Neural cell (in vitro differentiated cells): ENCODE measurements around the gene ARID1A. TPM values are rescaled to one million over a fixed set of nuclear protein-coding genes. Genes with fewer than 3 reads are reported as not detected.

Experiments
- H2AFZ ChIP-seq: fragments of 200-600, 300-800 bp; sonication (generic), shearing (Covaris generic); 2 replicates; pipeline ENCODE4 v1.6.0; 2014; ENCODE audit warnings: low read depth, mild to moderate bottlenecking, antibody characterized with exemption, low read length, moderate library complexity
- H3F3A ChIP-seq: fragments of 200-600 bp; shearing (Covaris generic); 2 replicates; pipeline ENCODE4 v1.6.1; 2016; ENCODE audit warnings: mild to moderate bottlenecking, moderate library complexity, mixed read lengths, antibody characterized with exemption, low read length; ENCODE audit not compliant: insufficient read depth, poor library complexity, severe bottlenecking
- H3K27ac ChIP-seq: fragments of 200-600, 300-800 bp; sonication (generic), shearing (Covaris generic); 2 replicates; pipeline ENCODE4 v1.5.1; 2014; ENCODE audit warnings: mild to moderate bottlenecking, low read length, moderate library complexity
- H3K27me3 ChIP-seq: fragments of 300-800, 200-600 bp; sonication (generic), shearing (Covaris generic); 2 replicates; pipeline ENCODE4 v1.6.0; 2014; ENCODE audit warnings: mild to moderate bottlenecking, low read depth, low read length, moderate library complexity; ENCODE audit not compliant: insufficient read depth
- H3K36me3 ChIP-seq: fragments of 300-800, 200-600 bp; sonication (generic), shearing (Covaris generic); 2 replicates; pipeline ENCODE4 v1.5.1; 2014; ENCODE audit warnings: mild to moderate bottlenecking, antibody characterized with exemption, low read length, moderate library complexity; ENCODE audit not compliant: insufficient read depth
- H3K4me2 ChIP-seq: fragments of 300-800, 200-600 bp; sonication (generic), shearing (Covaris generic); 2 replicates; pipeline ENCODE4 v1.6.0; 2014; ENCODE audit warnings: mild to moderate bottlenecking, low read length
- H3K4me3 ChIP-seq: fragments of 300-800, 200-600 bp; sonication (generic), shearing (Covaris generic); 2 replicates; pipeline ENCODE4 v1.5.1; 2014; ENCODE audit warnings: mild to moderate bottlenecking, low read length, moderate library complexity
- H3K79me2 ChIP-seq: fragments of 200-600 bp; shearing (Covaris generic); replicated peaks from 2 replicates; pipeline ENCODE4 v1.6.0; 2014; ENCODE audit warnings: mild to moderate bottlenecking, low read length, moderate library complexity; ENCODE audit not compliant: insufficient read depth
- H3K9ac ChIP-seq: fragments of 300-800, 200-600 bp; sonication (generic), shearing (Covaris generic); 2 replicates; pipeline ENCODE4 v1.6.1; 2016; ENCODE audit warnings: mild to moderate bottlenecking, low read length, mixed read lengths
- H3K9me2 ChIP-seq: fragments of 200-600 bp; shearing (Covaris generic); 2 replicates; pipeline ENCODE4 v1.6.1; 2016; ENCODE audit warnings: mild to moderate bottlenecking, low read length, mixed read lengths; ENCODE audit not compliant: insufficient read depth
- H3K9me3 ChIP-seq: fragments of 200-600, 300-800 bp; sonication (generic), shearing (Covaris generic); 2 replicates; pipeline ENCODE4 v1.6.1; 2016; ENCODE audit warnings: mild to moderate bottlenecking, mixed run types, low read length, moderate library complexity, mixed read lengths
- H4K20me1 ChIP-seq: fragments of 200-600 bp; shearing (Covaris generic); 2 replicates; pipeline ENCODE4 v1.6.1; 2016; ENCODE audit warnings: mild to moderate bottlenecking, mixed run types; ENCODE audit not compliant: insufficient read depth
- CTCF ChIP-seq: fragments of 450-650 bp; IDR thresholded peaks from 2 replicates; pipeline ENCODE4 v1.5.1; 2014; ENCODE audit warnings: antibody characterized with exemption, mild to moderate bottlenecking, moderate library complexity; ENCODE audit not compliant: poor library complexity, severe bottlenecking
- EP300 ChIP-seq: fragments of 450-650 bp; conservative IDR thresholded peaks from 2 replicates; pipeline ENCODE4 v1.6.1; 2014; ENCODE audit warnings: antibody characterized with exemption, mild to moderate bottlenecking, moderate library complexity; ENCODE audit not compliant: poor library complexity, severe bottlenecking
- EZH2 ChIP-seq: fragments of 200-600, 300-800 bp; shearing (Covaris generic), sonication (generic); IDR thresholded peaks from 2 replicates; pipeline ENCODE4 v1.6.1; 2014; ENCODE audit warnings: antibody characterized with exemption, low read length, borderline replicate concordance, mild to moderate bottlenecking; ENCODE audit not compliant: insufficient read depth, poor library complexity, severe bottlenecking
- MXI1 ChIP-seq: fragments of 450-650 bp; conservative IDR thresholded peaks from 2 replicates; pipeline ENCODE4 v1.6.1; 2014; ENCODE audit warnings: antibody characterized with exemption, mild to moderate bottlenecking; ENCODE audit not compliant: poor library complexity, severe bottlenecking
- REST ChIP-seq: IDR thresholded peaks from 2 replicates; pipeline ENCODE4 v1.6.1; 2012; ENCODE audit warnings: borderline replicate concordance
- SMC3 ChIP-seq: fragments of 450-650 bp; conservative IDR thresholded peaks from 2 replicates; pipeline ENCODE4 v1.6.1; 2014; ENCODE audit warnings: antibody characterized with exemption, mild to moderate bottlenecking, moderate library complexity; ENCODE audit not compliant: poor library complexity
- polyA plus RNA-seq: library from polyadenylated mRNA; depleted of rRNA; stranded (reverse); fragments of >200 nt; gene quantifications from 2 replicates; pipeline ENCODE4 v1.2.3, GENCODE V29; 2014

The ARID1A gene
- polyA plus RNA-seq, 1 donor from 2014 or later: 13.2 TPM

GRCh38 chr1:26758358-26758757, 62.5 kb downstream of the ARID1A start:
- Histone ChIP-seq H3K79me2 (peaks cover 46% of the 10 kb centered on the region), H3K9me3 (no peaks in the 10 kb centered on the region), H3K27me3 (no peaks in the 10 kb centered on the region), H3K4me2 (no peak overlapping the region), H3F3A (no peaks in the 10 kb centered on the region), H3K9me2 (no peaks in the 10 kb centered on the region), H2AFZ (no peak overlapping the region), H4K20me1 (peaks cover 5% of the 10 kb centered on the region), H3K36me3 (peaks cover 11% of the 10 kb centered on the region), H3K9ac (no peak overlapping the region), H3K4me3 (no peak overlapping the region), H3K27ac (no peak overlapping the region)
- TF ChIP-seq SMC3 (no peak), REST (no peak), EP300 (no peak), EZH2 (no peak)

GRCh38 chr1:26759531-26759930, 63.7 kb downstream of the ARID1A start:
- no peak overlapping the region for H3K4me3 ChIP-seq
- no peak overlapping the region for H3K27ac ChIP-seq
- H3K9me3 ChIP-seq: no peaks in the 10 kb centered on the region
- no peak overlapping the region for H2AFZ ChIP-seq
- H3K79me2 ChIP-seq: peaks cover 41% of the 10 kb centered on the region
- no peak overlapping the region for H3K4me2 ChIP-seq
- no peaks in the 10 kb centered on the region for H3K27me3 ChIP-seq
- no peak for TF ChIP-seq REST
- no peak for TF ChIP-seq MXI1
- TF ChIP-seq CTCF: no peak
- H3K9ac ChIP-seq: no peak overlapping the region
- H4K20me1 ChIP-seq: peaks cover 5% of the 10 kb centered on the region
- no peaks in the 10 kb centered on the region for H3F3A ChIP-seq
- H3K9me2 ChIP-seq: no peaks in the 10 kb centered on the region
- H3K36me3 ChIP-seq: peaks cover 11% of the 10 kb centered on the region
